Stimulated activated memory B cell treated with anti-CD40 and anti-IgM and Interleukin-4, amounts not matched to agents 10 μg/mL and 1 μg/mL and 100 μg/mL, for 72 hours (primary cell): Measurements from ENCODE around the gene CUX1.

ENCODE experiments used
- ATAC-seq: fragments of 150-1000 bp; cut with Tn5 transposase; 2 replicates; pipeline ENCODE4 v1.10.0; 2021
- H3K27ac Mint-ChIP-seq: one replicate; pipeline ENCODE4 v1.8.0; 2022; ENCODE audit warnings: mild to moderate bottlenecking, mixed read lengths
- H3K27me3 Mint-ChIP-seq: one replicate; pipeline ENCODE4 v1.8.0; 2022; ENCODE audit warnings: mixed read lengths
- H3K36me3 Mint-ChIP-seq: one replicate; pipeline ENCODE4 v1.8.0; 2022; ENCODE audit warnings: mixed read lengths
- H3K4me1 Mint-ChIP-seq: one replicate; pipeline ENCODE4 v1.8.0; 2022; ENCODE audit warnings: mixed read lengths
- H3K4me3 Mint-ChIP-seq: one replicate; pipeline ENCODE4 v1.8.0; 2022; ENCODE audit warnings: mild to moderate bottlenecking, moderate library complexity, mixed read lengths
- H3K9me3 Mint-ChIP-seq: one replicate; pipeline ENCODE4 v1.8.0; 2022; ENCODE audit warnings: mixed read lengths

CUX1 gene

GRCh38 chr7:102077081-102077480, 259.7 kb downstream of the CUX1 start:
- peaks cover 52% of the 10 kb centered on the region for H3K36me3 Mint-ChIP-seq
- H3K4me3 Mint-ChIP-seq = no peak overlapping the region
- no peak overlapping the region for H3K27ac Mint-ChIP-seq
- ATAC-seq = no peak
- H3K4me1 Mint-ChIP-seq = peaks cover 8% of the 10 kb centered on the region
- no peaks in the 10 kb centered on the region for H3K9me3 Mint-ChIP-seq
- no peaks in the 10 kb centered on the region for H3K27me3 Mint-ChIP-seq

- H3K4me3 Mint-ChIP-seq = no peak overlapping the region
- peaks cover 8% of the 10 kb centered on the region for H3K4me1 Mint-ChIP-seq
- H3K36me3 Mint-ChIP-seq = peaks cover 55% of the 10 kb centered on the region
- no peak for ATAC-seq
- H3K27ac Mint-ChIP-seq = no peak overlapping the region
- H3K27me3 Mint-ChIP-seq = no peaks in the 10 kb centered on the region
- H3K9me3 Mint-ChIP-seq = no peaks in the 10 kb centered on the region
Observed at GRCh38 chr7:102079140-102080018, 262.0 kb downstream of the CUX1 start.

- Mint-ChIP-seq H3K9me3 (no peaks in the 10 kb centered on the region), H3K36me3 (peaks cover 61% of the 10 kb centered on the region), H3K27me3 (no peaks in the 10 kb centered on the region), H3K4me3 (no peak overlapping the region), H3K4me1 (peaks cover 8% of the 10 kb centered on the region), H3K27ac (no peak overlapping the region)
- ATAC-seq = no peak
Observed at GRCh38 chr7:102080019-102080433, 262.6 kb downstream of the CUX1 start.

- Mint-ChIP-seq H3K27ac (no peak overlapping the region), H3K27me3 (no peaks in the 10 kb centered on the region)
- no peak for ATAC-seq
Observed at GRCh38 chr7:102080434-102081243, 263.2 kb downstream of the CUX1 start.

GRCh38 chr7:102081244-102081627, 263.8 kb downstream of the CUX1 start:
- Mint-ChIP-seq H3K27me3 (no peaks in the 10 kb centered on the region), H3K4me3 (no peak overlapping the region), H3K36me3 (peaks cover 60% of the 10 kb centered on the region), H3K27ac (no peak overlapping the region), H3K4me1 (peaks cover 8% of the 10 kb centered on the region), H3K9me3 (peaks cover 2% of the 10 kb centered on the region)
- ATAC-seq = no peak

More at GRCh38 chr7:102080434-102081243, 263.2 kb downstream of the CUX1 start:
- H3K36me3 Mint-ChIP-seq = peaks cover 61% of the 10 kb centered on the region
- no peak overlapping the region for H3K4me3 Mint-ChIP-seq
- peaks cover 8% of the 10 kb centered on the region for H3K4me1 Mint-ChIP-seq
- H3K9me3 Mint-ChIP-seq = no peaks in the 10 kb centered on the region

- Mint-ChIP-seq H3K9me3 (peaks cover 3% of the 10 kb centered on the region), H3K36me3 (peaks cover 69% of the 10 kb centered on the region), H3K4me3 (no peak overlapping the region), H3K27ac (no peak overlapping the region), H3K4me1 (peaks cover 8% of the 10 kb centered on the region), H3K27me3 (no peaks in the 10 kb centered on the region)
- no peak for ATAC-seq
Observed at GRCh38 chr7:102082693-102083368, 265.4 kb downstream of the CUX1 start.

GRCh38 chr7:102085218-102085772, 267.9 kb downstream of the CUX1 start:
- no peak for ATAC-seq
- Mint-ChIP-seq H3K4me3 (no peak overlapping the region), H3K9me3 (peaks cover 15% of the 10 kb centered on the region), H3K36me3 (peaks cover 75% of the 10 kb centered on the region), H3K4me1 (peaks cover 8% of the 10 kb centered on the region), H3K27me3 (no peaks in the 10 kb centered on the region), H3K27ac (no peak overlapping the region)

GRCh38 chr7:102089175-102090098, 272.0 kb downstream of the CUX1 start:
- H3K9me3 Mint-ChIP-seq = peaks cover 15% of the 10 kb centered on the region
- H3K36me3 Mint-ChIP-seq = peaks cover 55% of the 10 kb centered on the region
- no peak for ATAC-seq
- no peaks in the 10 kb centered on the region for H3K4me1 Mint-ChIP-seq
- H3K27me3 Mint-ChIP-seq = no peaks in the 10 kb centered on the region
- H3K27ac Mint-ChIP-seq = no peak overlapping the region
- H3K4me3 Mint-ChIP-seq = no peak overlapping the region

GRCh38 chr7:102093599-102094315, 276.3 kb downstream of the CUX1 start:
- no peak overlapping the region for H3K4me3 Mint-ChIP-seq
- H3K4me1 Mint-ChIP-seq = no peaks in the 10 kb centered on the region
- H3K27ac Mint-ChIP-seq = no peak overlapping the region
- H3K36me3 Mint-ChIP-seq = peaks cover 38% of the 10 kb centered on the region
- H3K9me3 Mint-ChIP-seq = peaks cover 11% of the 10 kb centered on the region
- H3K27me3 Mint-ChIP-seq = no peaks in the 10 kb centered on the region
- ATAC-seq = no peak

- no peak for ATAC-seq
- H3K4me1 Mint-ChIP-seq = no peaks in the 10 kb centered on the region
- peaks cover 6% of the 10 kb centered on the region for H3K9me3 Mint-ChIP-seq
- H3K4me3 Mint-ChIP-seq = no peak overlapping the region
- H3K27me3 Mint-ChIP-seq = no peaks in the 10 kb centered on the region
- peaks cover 33% of the 10 kb centered on the region for H3K36me3 Mint-ChIP-seq
- H3K27ac Mint-ChIP-seq = no peak overlapping the region
Observed at GRCh38 chr7:102094316-102094650, 276.9 kb downstream of the CUX1 start.

GRCh38 chr7:102095321-102096011, 278.0 kb downstream of the CUX1 start:
- H3K9me3 Mint-ChIP-seq = no peaks in the 10 kb centered on the region
- H3K27ac Mint-ChIP-seq = no peak overlapping the region
- ATAC-seq = no peak
- no peaks in the 10 kb centered on the region for H3K4me1 Mint-ChIP-seq
- no peak overlapping the region for H3K4me3 Mint-ChIP-seq
- H3K36me3 Mint-ChIP-seq = peaks cover 25% of the 10 kb centered on the region
- H3K27me3 Mint-ChIP-seq = no peaks in the 10 kb centered on the region

GRCh38 chr7:102096012-102096332, 278.5 kb downstream of the CUX1 start:
- Mint-ChIP-seq H3K4me3 (no peak overlapping the region), H3K9me3 (no peaks in the 10 kb centered on the region), H3K27me3 (no peaks in the 10 kb centered on the region), H3K27ac (no peak overlapping the region), H3K36me3 (peaks cover 26% of the 10 kb centered on the region), H3K4me1 (no peaks in the 10 kb centered on the region)
- ATAC-seq = no peak

GRCh38 chr7:102096706-102097427, 279.4 kb downstream of the CUX1 start:
- H3K9me3 Mint-ChIP-seq = no peaks in the 10 kb centered on the region
- no peaks in the 10 kb centered on the region for H3K27me3 Mint-ChIP-seq
- no peak for ATAC-seq
- H3K4me1 Mint-ChIP-seq = no peaks in the 10 kb centered on the region
- H3K27ac Mint-ChIP-seq = no peak overlapping the region
- H3K4me3 Mint-ChIP-seq = no peak overlapping the region
- H3K36me3 Mint-ChIP-seq = peaks cover 26% of the 10 kb centered on the region
